ENCODE measurements around the gene MTMR2.

- no peak for TF ChIP-seq CTCF (IDR thresholded peaks at IDR 0.05; ENCODE audit: poor library complexity, severe bottlenecking)
- TF ChIP-seq EZH2 (IDR thresholded peaks at IDR 0.05; ENCODE audit: borderline replicate concordance, insufficient read depth, low read length, poor library complexity, severe bottlenecking): no peak
These were observed 124.4 kb downstream of the MTMR2 start for GRCh38 chr11:95799546-95799945.
